ENCODE measurements around the gene CYRIA. TPM values are rescaled to one million over a fixed set of nuclear protein-coding genes. Genes with fewer than 3 reads are reported as not detected.

The CYRIA gene
- polyA plus RNA-seq, 1 donor: 4.3 TPM

GRCh38 chr2:16666449-16666801 lies 791 bp upstream of the CYRIA start:
- DNase-seq: peak; percentile 56

- DNase-seq: no peak
Observed at GRCh38 chr2:16664809-16665747, 556 bp downstream of the CYRIA start.

GRCh38 chr2:16664052-16664731 lies 1.4 kb downstream of the CYRIA start:
- DNase-seq: peak; percentile 73

DNA sequence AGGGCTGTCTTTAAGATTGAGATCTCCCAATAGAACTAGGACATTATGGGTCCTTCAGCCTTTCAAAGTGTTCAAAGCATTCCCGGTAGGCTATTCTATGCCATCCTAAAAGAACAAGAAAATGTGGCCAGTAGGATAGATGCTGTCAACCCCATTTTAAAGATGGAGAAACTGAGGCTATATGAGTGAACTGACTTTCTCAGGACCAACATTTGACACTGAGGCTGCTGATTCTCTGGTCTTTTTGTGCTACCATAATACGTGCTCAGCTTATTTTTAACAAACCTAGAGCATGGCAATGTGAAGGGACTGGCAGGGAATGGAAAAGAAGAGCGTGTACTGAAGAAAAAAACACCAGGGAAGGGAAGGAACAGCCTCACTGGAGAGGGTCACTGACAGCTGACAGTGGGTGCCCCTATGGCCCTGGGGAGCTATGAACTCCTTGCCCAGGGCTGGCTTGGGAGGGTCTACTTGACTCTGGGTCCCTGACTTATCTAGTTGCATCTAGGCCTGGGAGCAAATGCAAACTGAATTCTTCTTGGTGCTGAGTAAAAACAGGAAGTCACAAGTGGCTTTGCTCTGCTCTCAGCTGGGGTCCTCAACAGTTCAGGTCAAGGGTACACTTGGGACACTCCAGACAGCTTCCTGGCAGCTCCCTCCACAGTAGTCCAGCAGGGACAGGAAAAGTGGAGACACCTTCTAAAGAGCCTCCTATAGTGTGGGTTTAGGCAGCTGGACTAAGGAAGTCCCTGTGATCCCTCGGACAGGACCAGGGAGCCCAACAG lies 2.3 kb downstream of the CYRIA start:
- no peak for DNase-seq

DNA sequence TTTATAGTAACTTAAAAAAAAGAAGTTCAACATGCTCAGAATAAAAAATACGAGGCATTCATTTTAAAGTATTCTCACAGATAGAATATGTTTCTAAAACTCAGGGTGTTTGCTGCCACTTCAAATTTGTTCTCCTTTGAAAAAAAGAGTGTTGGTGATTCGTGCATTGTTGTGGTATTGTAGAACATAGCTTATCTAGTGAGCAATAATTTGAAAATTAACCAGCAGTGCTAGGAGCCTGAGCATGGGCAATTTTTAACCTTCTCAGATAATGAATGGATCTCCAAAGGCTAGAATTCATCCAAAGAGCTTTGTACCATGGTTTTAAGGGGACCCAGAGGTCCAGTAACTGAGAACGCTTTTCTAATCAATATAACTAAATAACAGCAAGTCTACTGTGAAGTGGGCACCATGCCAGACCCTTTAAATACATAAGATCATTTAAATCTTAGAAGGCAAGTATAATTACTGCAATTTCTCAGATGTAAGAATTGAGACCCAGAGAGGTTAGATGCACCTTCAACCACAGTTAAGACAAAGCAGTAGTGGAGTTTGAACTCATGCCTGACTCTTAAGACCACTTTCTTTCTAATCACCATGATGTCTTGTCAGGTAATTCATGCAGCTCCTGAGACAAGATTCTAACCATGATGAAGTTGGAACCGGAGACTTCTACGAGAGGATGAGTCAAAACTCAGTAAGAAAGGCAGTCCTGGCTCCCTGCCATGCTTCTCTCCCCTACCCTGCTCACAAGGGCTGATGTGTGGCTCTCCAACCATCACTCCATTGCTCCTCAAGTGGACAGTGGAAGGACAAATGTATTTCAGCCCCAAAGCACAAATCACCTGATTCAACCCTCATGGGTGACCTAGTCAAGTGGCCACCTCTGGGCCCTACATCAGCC lies 3.4 kb downstream of the CYRIA start:
- no peak for DNase-seq

GRCh38 chr2:16661526-16661925 lies 4.1 kb downstream of the CYRIA start:
- DNase-seq: no peak

DNA sequence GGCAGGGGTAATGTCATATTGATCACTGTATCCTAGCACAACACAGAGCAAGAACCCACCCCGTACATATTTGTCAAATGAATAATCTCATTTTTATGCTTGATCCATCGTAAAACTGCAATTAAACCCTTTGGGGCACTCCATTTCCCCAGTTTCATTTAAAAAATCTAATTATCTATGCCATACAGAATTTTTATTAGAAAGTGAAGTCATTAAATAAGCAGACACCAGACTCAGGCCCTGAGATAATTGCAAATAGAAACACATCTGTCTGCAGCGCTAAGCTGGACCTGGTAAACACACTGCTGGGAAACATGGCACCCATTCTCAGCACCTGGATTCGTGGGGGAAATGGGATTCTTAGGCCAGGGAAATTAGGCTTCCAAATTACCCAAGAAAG lies 5.1 kb downstream of the CYRIA start:
- no peak for DNase-seq

DNA sequence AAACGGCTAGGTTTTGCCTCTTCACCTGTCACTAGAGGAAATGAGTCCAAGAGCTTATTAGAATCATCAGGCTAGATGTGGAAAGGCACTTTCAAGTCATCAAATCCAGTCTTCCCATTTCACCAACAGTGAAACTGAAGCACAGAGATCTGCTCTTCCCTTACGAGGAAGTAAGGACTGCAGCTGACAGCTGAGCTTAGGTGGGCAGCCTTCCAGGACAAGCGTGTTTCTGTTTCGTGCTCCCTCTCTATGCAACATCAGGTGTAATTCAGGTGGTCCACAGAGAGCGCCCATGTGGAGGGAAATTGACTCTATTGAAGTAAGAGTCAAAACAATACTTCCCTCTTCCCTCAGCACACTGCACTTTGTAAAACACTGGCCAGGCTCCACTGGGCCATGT lies 5.5 kb downstream of the CYRIA start:
- DNase-seq: no peak

GRCh38 chr2:16658076-16658739 lies 7.4 kb downstream of the CYRIA start:
- no peak for DNase-seq

DNA sequence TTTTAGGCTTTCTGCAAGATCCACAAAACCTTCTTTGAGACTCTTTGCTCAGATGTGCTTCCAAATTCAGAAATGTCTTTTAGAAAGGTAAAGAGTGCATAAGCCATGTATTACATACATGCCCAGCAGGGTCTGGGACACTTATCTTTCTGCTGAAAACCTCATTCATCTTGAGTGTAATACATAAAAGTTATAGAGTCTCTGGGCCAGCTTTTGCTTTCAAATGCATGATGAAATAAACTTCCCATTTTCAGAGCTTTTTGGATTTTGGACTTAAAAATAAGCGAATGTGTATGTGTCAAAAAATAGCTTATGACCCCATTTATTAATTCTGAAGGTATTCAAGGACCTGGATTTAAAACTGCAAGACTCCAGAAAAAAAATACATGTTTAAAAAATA lies 8.0 kb downstream of the CYRIA start:
- DNase-seq: no peak

GRCh38 chr2:16656784-16657391 lies 8.7 kb downstream of the CYRIA start:
- DNase-seq: no peak

GRCh38 chr2:16655905-16656642 lies 9.6 kb downstream of the CYRIA start:
- no peak for DNase-seq

DNA sequence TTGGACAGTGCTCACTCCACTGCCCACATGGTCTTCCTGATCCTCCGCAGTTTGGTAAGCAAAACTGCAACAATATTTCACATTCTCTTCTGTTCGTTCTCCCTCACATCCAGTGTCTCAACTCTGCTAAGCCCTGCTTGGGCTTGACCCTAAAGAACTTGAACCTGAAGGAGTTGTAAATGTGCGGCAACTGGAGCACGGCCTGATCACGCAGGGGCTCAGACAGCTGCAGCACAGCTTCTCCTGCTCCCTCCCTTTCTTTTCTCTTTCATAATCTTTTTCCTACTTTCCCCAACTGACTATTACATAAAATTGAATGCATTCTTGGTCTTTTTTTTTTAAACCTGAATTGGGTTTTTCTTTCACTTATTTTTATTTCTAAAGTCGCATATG lies 10.2 kb downstream of the CYRIA start:
- no peak for DNase-seq

DNA sequence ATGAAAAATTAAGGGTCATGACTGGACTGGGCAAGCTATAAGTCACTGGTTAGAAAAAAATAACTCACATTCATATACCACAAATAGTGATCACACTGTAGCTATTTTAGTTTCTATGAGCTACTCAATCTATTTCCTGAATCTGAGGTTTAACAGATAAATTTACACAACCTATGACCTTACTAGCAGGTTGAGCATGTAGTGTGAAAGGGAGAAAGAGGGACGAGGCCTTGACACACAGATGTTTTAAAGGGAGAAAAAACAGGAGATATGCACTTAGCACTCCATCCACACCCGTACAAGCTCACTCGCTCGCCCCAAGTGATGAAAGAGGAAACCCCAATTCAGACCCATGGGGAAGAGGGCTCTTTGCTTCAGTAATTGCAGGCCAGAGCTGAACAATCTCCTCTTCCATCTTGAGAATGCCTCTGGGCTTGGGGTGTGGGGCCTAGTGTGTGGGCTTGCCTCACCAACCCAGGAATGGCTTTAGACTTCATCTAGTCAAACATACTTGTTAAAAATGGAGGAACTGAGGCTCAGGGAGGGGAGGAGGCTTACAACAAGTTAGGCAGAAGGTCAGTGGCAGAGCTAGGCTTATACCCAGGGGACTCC lies 10.7 kb downstream of the CYRIA start:
- DNase-seq: no peak

DNA sequence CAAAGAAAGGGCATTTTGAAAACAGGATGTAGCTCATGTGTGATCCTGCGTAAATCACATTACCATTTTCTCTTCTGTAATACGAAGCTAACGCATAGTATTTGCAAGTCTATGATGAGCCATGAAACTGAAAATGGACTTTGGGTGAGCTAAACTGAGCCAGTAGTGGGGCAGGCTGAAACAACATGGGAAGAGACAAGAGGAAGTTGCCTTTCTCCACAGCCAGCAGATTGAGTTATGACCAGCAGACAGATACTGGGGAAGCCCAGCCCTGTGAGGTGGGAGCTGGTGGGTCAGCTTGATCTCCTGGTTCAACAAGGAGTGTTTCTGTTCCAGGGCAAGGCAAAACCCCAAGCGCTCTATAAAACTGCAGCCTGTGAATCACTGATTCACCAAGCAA lies 11.8 kb downstream of the CYRIA start:
- no peak for DNase-seq

DNA sequence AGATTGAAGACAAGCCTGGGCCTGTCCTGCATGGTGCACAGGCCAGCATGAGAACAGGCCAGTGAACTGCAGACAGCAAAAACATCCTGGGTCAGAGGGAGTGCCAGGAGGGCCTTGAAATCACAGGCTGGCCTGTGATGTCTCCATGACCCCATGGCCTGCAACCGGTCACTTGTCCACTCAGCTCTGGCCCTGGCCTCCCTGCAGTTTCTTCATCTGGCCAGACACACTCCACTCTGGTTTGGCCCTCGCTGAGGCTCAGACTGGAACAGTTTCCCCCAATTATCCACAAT lies 12.6 kb downstream of the CYRIA start:
- DNase-seq: no peak

GRCh38 chr2:16652296-16653082 lies 13.1 kb downstream of the CYRIA start:
- no peak for DNase-seq

DNA sequence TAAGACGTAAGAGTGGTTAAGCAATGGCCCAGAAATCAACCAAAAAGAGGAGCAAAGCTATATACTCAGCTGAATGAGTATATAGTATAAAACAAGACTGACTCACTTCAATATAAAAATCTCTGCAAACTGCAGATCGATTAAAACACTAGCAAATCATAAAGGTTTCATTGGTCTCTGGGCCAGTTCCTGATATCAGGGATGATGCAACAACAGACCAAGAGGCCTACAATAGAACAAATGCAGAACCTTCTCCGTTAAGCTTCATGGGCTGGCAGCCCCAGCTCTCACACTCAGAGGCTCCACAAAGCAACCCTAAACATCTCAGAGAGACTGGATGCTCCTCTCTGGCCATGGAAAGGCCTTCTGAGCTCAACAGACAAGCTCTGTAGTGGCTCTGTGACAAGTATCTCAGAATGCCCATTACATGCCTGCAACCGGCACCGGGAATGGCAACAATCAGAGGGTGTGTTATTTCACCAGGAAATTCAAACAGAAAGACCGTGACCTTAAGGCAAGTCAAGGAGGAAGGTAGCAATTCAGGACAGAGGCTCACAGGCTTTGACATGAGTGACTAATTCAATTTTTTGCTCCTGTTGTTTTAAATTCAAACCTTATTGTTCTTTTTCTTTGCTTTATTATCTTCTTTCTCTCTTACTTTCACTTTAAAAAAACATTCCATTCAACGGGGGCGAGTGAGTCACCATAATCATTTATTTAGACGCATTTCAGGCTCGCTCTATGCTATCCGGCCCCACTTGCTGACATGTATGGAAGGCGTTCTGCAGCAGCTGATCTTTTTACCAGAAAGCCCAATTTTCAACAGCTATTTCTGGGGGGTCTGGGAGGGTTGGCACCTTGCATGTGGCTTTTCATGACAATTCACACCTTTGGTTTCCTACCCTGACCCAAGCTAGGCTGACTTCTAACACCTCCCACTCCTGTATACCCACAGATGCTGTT lies 15.1 kb downstream of the CYRIA start:
- DNase-seq: no peak

Data from hindlimb muscle (tissue), 1 donor.